Brain microvascular endothelial cell (primary cell): Measurements from ENCODE around the gene CELF2.

Experiments
- DNase-seq: peaks from one replicate; pipeline ENCODE4 v3.0.0-alpha.2; 2020
- H3K27ac ChIP-seq: fragments of 250-450 bp; sonication (Bioruptor Pico); 2 replicates; pipeline ENCODE4 v1.5.1; 2020; ENCODE audit warnings: mild to moderate bottlenecking, moderate library complexity
- H3K27me3 ChIP-seq: fragments of 250-450 bp; sonication (Bioruptor Pico); replicated peaks from 2 replicates; pipeline ENCODE4 v1.5.1; 2020; ENCODE audit warnings: mild to moderate bottlenecking
- H3K36me3 ChIP-seq: fragments of 250-450 bp; sonication (Bioruptor Pico); replicated peaks from 2 replicates; pipeline ENCODE4 v1.5.1; 2020; ENCODE audit warnings: mild to moderate bottlenecking
- H3K4me3 ChIP-seq: 2 replicates; pipeline ENCODE4 v1.5.1; 2011; ENCODE audit warnings: low read depth, mild to moderate bottlenecking, control low read depth, low read length, moderate library complexity
- in situ Hi-C: cut with HindIII; loops from 2 replicates; pipeline ENCODE4 v1.10.0; 2017; ENCODE audit warnings: low sequenced_read_pairs, low pct_ligation_motif_present
- TF ChIP-seq, protein P1 (sequence below): IDR thresholded peaks from 2 replicates; pipeline ENCODE4 v1.5.1; 2011; ENCODE audit warnings: low read depth, mild to moderate bottlenecking, moderate library complexity, low read length, control low read depth, inconsistent platforms; ENCODE audit errors: missing control alignments

The CELF2 gene

DNA sequence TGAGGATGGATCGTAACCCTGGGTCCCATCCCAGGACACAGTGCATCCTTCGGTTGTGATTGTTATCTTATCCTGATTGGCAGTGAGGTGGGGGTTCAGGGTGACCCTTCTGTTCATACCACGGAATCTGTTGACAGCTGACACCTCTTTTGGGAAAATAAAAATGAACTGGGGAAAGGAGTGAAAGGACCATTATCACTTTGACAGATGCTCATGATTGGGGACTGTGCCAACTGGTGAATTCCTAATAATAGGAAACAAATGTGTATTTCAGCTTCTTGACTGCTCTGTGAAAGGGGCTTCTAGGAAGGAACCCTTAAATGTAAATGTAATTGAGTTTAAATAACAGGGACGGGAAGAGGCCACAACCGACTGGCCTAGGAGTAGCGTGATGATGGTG is 65.4 kb downstream of the CELF2 start:
- Histone ChIP-seq H3K27ac (no peak overlapping the region), H3K4me3 (no peak overlapping the region), H3K27me3 (no peaks in the 10 kb centered on the region), H3K36me3 (no peaks in the 10 kb centered on the region)
- TF ChIP-seq, protein P1, sequence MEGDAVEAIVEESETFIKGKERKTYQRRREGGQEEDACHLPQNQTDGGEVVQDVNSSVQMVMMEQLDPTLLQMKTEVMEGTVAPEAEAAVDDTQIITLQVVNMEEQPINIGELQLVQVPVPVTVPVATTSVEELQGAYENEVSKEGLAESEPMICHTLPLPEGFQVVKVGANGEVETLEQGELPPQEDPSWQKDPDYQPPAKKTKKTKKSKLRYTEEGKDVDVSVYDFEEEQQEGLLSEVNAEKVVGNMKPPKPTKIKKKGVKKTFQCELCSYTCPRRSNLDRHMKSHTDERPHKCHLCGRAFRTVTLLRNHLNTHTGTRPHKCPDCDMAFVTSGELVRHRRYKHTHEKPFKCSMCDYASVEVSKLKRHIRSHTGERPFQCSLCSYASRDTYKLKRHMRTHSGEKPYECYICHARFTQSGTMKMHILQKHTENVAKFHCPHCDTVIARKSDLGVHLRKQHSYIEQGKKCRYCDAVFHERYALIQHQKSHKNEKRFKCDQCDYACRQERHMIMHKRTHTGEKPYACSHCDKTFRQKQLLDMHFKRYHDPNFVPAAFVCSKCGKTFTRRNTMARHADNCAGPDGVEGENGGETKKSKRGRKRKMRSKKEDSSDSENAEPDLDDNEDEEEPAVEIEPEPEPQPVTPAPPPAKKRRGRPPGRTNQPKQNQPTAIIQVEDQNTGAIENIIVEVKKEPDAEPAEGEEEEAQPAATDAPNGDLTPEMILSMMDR = no peak
- DNase-seq = no peak
- in situ Hi-C loops = no loop called here

DNA sequence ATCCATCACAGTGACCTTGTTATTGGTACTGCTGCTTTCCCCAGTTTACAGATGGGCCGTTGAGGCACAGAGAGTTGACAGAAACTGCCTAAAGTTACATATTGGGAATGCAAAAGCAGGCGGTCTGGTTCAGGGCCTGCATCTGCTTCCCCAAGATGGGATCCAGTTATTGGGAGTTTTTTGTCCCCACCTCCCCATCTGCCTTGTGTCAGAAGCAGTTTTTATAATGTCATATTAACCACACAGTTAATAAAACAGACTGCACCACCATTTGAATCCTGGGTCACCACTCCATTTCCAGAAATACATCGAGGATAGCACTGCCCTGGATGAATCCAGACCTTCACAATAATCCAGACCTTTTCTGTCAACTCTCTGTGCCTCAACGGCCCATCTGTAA is 67.9 kb downstream of the CELF2 start:
- DNase-seq = no peak
- in situ Hi-C loops = no loop called here
- TF ChIP-seq, protein P1 = no peak

DNA sequence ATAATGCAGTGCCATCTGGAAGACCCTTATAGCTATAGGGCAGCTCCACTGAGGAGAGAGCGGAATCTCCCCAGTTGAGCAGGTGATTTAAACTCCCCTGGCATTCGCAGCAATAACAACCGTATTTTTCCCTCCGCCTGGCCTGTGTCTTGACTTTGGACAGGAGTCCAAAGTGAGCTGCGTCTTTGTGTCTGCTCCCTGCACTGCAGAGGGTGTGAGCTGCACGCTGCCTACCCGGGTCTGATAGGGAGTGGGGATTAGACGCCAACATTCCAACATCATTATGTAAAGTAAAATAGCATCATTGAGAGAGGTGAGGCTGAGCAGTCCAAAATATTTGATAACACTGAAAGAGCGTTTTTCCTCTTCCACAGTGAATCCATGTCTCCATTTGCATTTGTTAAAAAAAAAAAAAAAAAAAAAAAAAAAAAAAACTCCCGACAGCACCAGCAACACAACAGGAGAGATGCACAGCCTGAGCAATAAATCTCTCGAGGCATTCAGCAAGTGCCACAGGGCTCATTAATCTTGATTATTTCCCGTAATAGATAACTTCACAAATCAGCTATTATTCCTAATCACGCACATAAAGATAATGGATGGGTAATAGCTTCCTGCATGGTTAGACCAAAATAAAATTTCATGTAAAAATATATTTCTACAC is 68.6 kb downstream of the CELF2 start:
- Histone ChIP-seq H3K27me3 (no peaks in the 10 kb centered on the region), H3K4me3 (no peak overlapping the region), H3K36me3 (no peaks in the 10 kb centered on the region), H3K27ac (no peak overlapping the region)
- no peak for DNase-seq
- TF ChIP-seq, protein P1 = no peak
- in situ Hi-C loops = no loop called here

More for the DNA sequence above, 67.9 kb downstream of the CELF2 start:
- Histone ChIP-seq H3K36me3 (no peaks in the 10 kb centered on the region), H3K4me3 (no peak overlapping the region), H3K27ac (no peak overlapping the region), H3K27me3 (no peaks in the 10 kb centered on the region)

DNA sequence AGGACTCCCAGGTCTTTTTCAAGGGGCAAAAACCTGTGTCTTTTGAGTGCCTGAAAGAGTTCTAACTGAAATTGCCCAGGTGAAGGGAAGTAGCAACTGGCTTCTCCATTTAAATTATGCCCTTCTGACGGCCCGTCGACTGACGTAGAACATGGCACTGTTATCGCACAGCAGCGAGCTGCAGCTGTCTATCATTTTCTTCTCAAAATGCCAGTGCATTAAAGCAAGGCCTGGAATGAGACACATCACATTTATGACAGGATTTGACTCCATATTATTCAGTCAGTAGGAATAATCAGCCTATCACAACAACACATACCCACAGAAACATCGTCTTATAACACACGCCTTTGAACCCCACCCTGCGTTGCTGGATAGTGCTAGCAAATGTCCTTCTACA is 69.7 kb downstream of the CELF2 start:
- in situ Hi-C loops = no loop called here
- TF ChIP-seq, protein P1 = no peak
- H3K4me3 ChIP-seq = no peak overlapping the region
- no peaks in the 10 kb centered on the region for H3K36me3 ChIP-seq
- H3K27ac ChIP-seq = no peak overlapping the region
- no peaks in the 10 kb centered on the region for H3K27me3 ChIP-seq
- no peak for DNase-seq

DNA sequence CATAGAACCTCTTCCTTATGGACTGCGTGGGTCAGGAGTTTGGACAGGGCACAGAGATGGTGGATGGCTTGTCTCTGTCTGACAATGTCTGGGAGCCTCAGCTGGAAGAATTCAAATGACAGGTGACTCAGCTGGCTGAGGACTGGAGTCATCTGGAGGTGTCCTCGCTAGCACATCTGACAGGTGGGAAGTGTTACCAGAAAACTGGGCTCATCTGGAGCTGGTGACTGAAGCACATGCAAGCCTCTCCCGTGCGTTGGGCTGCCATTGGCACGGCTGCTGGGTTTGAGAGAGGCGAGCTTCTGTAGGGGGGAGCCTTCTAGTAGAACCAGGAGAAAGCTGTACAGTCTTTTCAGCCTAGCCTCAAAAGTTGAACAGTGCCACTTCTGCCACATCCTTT is 71.0 kb downstream of the CELF2 start:
- H3K4me3 ChIP-seq = no peak overlapping the region
- no peak for DNase-seq
- H3K27ac ChIP-seq = no peak overlapping the region
- no peaks in the 10 kb centered on the region for H3K36me3 ChIP-seq
- in situ Hi-C loops = no loop called here
- TF ChIP-seq, protein P1 = no peak
- no peaks in the 10 kb centered on the region for H3K27me3 ChIP-seq

- DNase-seq = no peak
- TF ChIP-seq, protein P1 = no peak
Observed at GRCh38 chr10:11089272-11089671, 71.6 kb downstream of the CELF2 start.

More at GRCh38 chr10:11089272-11089671, 71.6 kb downstream of the CELF2 start:
- no peak overlapping the region for H3K27ac ChIP-seq
- H3K4me3 ChIP-seq = no peak overlapping the region
- no peaks in the 10 kb centered on the region for H3K27me3 ChIP-seq
- no peaks in the 10 kb centered on the region for H3K36me3 ChIP-seq
- in situ Hi-C loops = no loop called here
